AG09309 (cell line): ENCODE measurements around the gene UCP2.

ENCODE experiments used
- DNase-seq: peaks from one replicate; pipeline ENCODE4 v3.0.0-alpha.2; 2010; ENCODE audit warnings: low read depth
- H3K4me3 ChIP-seq: 2 replicates; pipeline ENCODE4 v1.5.1; 2011; ENCODE audit warnings: mild to moderate bottlenecking, low read depth, low read length, moderate library complexity; ENCODE audit not compliant: control insufficient read depth
- CTCF ChIP-seq: IDR thresholded peaks from 2 replicates; pipeline ENCODE4 v1.5.1; 2011; ENCODE audit warnings: mild to moderate bottlenecking, low read depth, low read length, inconsistent platforms; ENCODE audit not compliant: insufficient read depth, control insufficient read depth; ENCODE audit errors: missing control alignments

Gene UCP2

GRCh38 chr11:73982595-73982989 is at the start of gene UCP2:
UCP2 (minus strand) TSS chr11:73982843; CDS start chr11:73978378, 4,465 bp downstream.
- H3K4me3 ChIP-seq, result peak within 1 kb of the TSS; percentile 65
- DNase-seq, result no peak
- no peak for TF ChIP-seq CTCF

GRCh38 chr11:74030723-74031676 is 48.4 kb upstream of the UCP2 start:
- no peak for TF ChIP-seq CTCF
- DNase-seq, result no peak
- no peak overlapping the region for H3K4me3 ChIP-seq

GRCh38 chr11:74025467-74026166 is 43.0 kb upstream of the UCP2 start:
- no peak for DNase-seq
- no peak overlapping the region for H3K4me3 ChIP-seq
- TF ChIP-seq CTCF, result no peak

GRCh38 chr11:74024261-74025029 is 41.8 kb upstream of the UCP2 start:
- peak; percentile 74 for DNase-seq
- no peak for TF ChIP-seq CTCF
- no peak overlapping the region for H3K4me3 ChIP-seq

GRCh38 chr11:74023276-74023675 is 40.6 kb upstream of the UCP2 start:
- no peak for TF ChIP-seq CTCF
- no peak overlapping the region for H3K4me3 ChIP-seq
- DNase-seq, result no peak

- no peak for TF ChIP-seq CTCF
- no peak for DNase-seq
- H3K4me3 ChIP-seq, result no peak overlapping the region
Measured at GRCh38 chr11:74022546-74022945, 39.9 kb upstream of the UCP2 start.
